K562 (cell line): ENCODE data around the gene ARID3A. TPM values are rescaled to one million over a fixed set of nuclear protein-coding genes. Genes with fewer than 3 reads are reported as not detected.

Experiments used
- ASH1L ChIP-seq: fragments of 450-650 bp; IDR thresholded peaks from 2 replicates; pipeline ENCODE4 v1.6.1; 2018; ENCODE audit warnings: borderline replicate concordance, mild to moderate bottlenecking, low read depth; ENCODE audit not compliant: partially characterized antibody
- CBX3 ChIP-seq, 2 experiments: IDR thresholded peaks; 1 replicate in 1 of 2; 2 replicates in 1 of 2; pipeline ENCODE4 v1.6.1; 2012; ENCODE audit warnings: inconsistent platforms in 2 of 2, low read length in 2 of 2, borderline replicate concordance in 1 of 2, control low read depth in 1 of 2
- EHMT2 ChIP-seq: fragments of 450-650 bp; IDR thresholded peaks from 2 replicates; pipeline ENCODE4 v1.6.1; 2018; ENCODE audit warnings: antibody characterized with exemption
- HDAC6 ChIP-seq: IDR thresholded peaks from 2 replicates; pipeline ENCODE4 v1.6.1; 2012; ENCODE audit warnings: low read depth, mild to moderate bottlenecking, control low read depth, inconsistent platforms, low read length, moderate library complexity
- HNRNPH1 ChIP-seq: fragments of 200-400 bp; formaldehyde crosslinking; optimal IDR thresholded peaks from 2 replicates; pipeline ENCODE3; 2017; ENCODE audit warnings: low read depth, mild to moderate bottlenecking, low read length, moderate library complexity
- IFI16 ChIP-seq: fragments of 250-450 bp; sonication (Bioruptor Pico); IDR thresholded peaks from 2 replicates; pipeline ENCODE4 v2.1.2; 2022; ENCODE audit warnings: mild to moderate bottlenecking, inconsistent platforms
- ILF3 ChIP-seq: fragments of 450-650 bp; IDR thresholded peaks from 2 replicates; pipeline ENCODE4 v1.6.1; 2018; ENCODE audit warnings: antibody characterized with exemption, mild to moderate bottlenecking, moderate library complexity, borderline replicate concordance
- NEUROD1 ChIP-seq: fragments of 150-350 bp; IDR thresholded peaks from 2 replicates; pipeline ENCODE4 v1.6.1; 2014; ENCODE audit warnings: borderline replicate concordance, low read length, low read depth; ENCODE audit not compliant: partially characterized antibody
- SIX5 ChIP-seq, 2 experiments: IDR thresholded peaks; 2 replicates each; pipeline ENCODE4 v1.6.1; 2011; ENCODE audit warnings: low read length in 2 of 2, borderline replicate concordance in 1 of 2, low read depth in 1 of 2, mild to moderate bottlenecking in 1 of 2, moderate library complexity in 1 of 2; ENCODE audit not compliant: insufficient read depth in 1 of 2
- TFAM ChIP-seq: fragments of 250-450 bp; sonication (Bioruptor Pico); conservative IDR thresholded peaks from 2 replicates; pipeline ENCODE4 v1.5.0; 2021; ENCODE audit warnings: mild to moderate bottlenecking, moderate library complexity
- ZNF224 ChIP-seq: sonication (generic); formaldehyde crosslinking; IDR thresholded peaks from 2 replicates; pipeline ENCODE4 v1.8.0; 2022; ENCODE audit warnings: mild to moderate bottlenecking, missing genetic modification reagents
- ZNF232 ChIP-seq: sonication (generic); formaldehyde crosslinking; IDR thresholded peaks from 2 replicates; pipeline ENCODE4 v1.8.0; 2022; ENCODE audit warnings: mild to moderate bottlenecking, missing genetic modification reagents
- polyA plus RNA-seq, 8 experiments: library from polyadenylated mRNA; depleted of rRNA in 4 of 8; stranded (reverse) in 5 of 8; unstranded in 3 of 8; fragments of >200 nt; fragmentation: Nextera tagmentation in 2 of 8; fragmentation: Illumina TruSeq in 1 of 8; extraction: Ambion mirVana in 2 of 8; extraction: Trizol in 1 of 8; gene quantifications; 2 replicates each; pipeline versions ENCODE4 v1.2.1 to v1.2.3, GENCODE V29; 2011 to 2014; ENCODE audit warnings: inconsistent platforms in 1 of 8, missing spikeins in 1 of 8
- total RNA-seq, 7 experiments: library from RNA; depleted of rRNA in 6 of 7; stranded (reverse); fragments of >200 nt in 6 of 7; fragmentation: Illumina TruSeq in 2 of 7; extraction: Trizol in 2 of 7; gene quantifications; 2 replicates each; pipeline versions ENCODE4 v1.2.1 to v1.2.3, GENCODE V29; 2011 to 2021; ENCODE audit warnings: low replicate concordance in 1 of 7
- TF ChIP-seq, protein P1 (sequence below): sonication (generic); formaldehyde crosslinking; IDR thresholded peaks from 2 replicates; pipeline ENCODE4 v1.8.0; 2023; ENCODE audit warnings: mild to moderate bottlenecking, missing genetic modification reagents
- TF ChIP-seq, protein P2 (sequence below): fragments of 150-350 bp; conservative IDR thresholded peaks from 2 replicates; pipeline ENCODE4 v1.6.1; 2014; ENCODE audit warnings: low read length
- TF ChIP-seq, protein P3 (sequence below), 2 experiments: fragments of 450-650 bp in 1 of 2; sonication (generic) in 1 of 2; formaldehyde crosslinking; conservative IDR thresholded peaks; 2 replicates each; pipeline versions ENCODE4 v1.4.0 to v1.8.1; 2020 to 2022; ENCODE audit warnings: mild to moderate bottlenecking in 1 of 2, missing genetic modification reagents in 1 of 2
- TF ChIP-seq, protein P4 (sequence below): sonication (generic); formaldehyde crosslinking; IDR thresholded peaks from 2 replicates; pipeline ENCODE4 v1.8.1; 2023; ENCODE audit warnings: missing genetic modification reagents, mild to moderate bottlenecking, borderline replicate concordance

Gene ARID3A
- total and polyA plus RNA-seq, 9 of the 15 experiments (the other 6 are each of a cell fraction or from before 2014, with no cell fraction given), result 1.4 to 118 (median 31.2) TPM

DNA sequence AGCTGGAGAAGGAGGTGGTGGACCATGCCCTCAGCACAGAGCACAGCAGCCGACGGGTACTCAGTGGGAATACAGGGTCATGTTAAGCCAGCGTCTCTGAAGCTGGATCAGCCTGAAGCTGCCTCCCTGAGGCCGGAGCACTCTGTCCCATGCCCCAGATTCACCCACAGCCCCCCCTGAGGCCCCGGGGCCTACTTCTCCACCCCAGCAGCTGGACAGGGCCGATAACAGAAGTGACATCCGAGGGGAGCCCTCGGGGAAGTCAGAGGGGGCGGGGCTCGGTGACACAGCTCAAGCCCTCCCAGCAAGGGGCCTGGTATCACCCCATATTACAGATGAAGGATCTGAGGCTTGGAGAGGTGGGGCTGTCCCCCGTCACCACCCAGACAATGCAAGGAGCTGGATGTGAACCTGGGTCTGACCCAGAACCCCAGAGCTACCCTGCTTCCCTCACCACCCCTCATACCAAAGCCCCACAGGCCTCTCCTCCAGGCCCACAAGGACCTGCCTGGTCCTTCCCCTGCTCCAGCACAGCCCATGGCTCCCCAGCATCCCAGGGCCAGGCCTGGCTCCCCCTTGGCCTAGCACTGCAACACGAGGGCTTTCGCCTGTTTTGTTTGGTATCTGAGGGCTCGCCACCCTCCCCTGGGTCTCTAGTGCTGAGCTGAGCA, 18.5 kb upstream of the ARID3A start (continued):
- TF ChIP-seq CBX3 (IDR thresholded peaks at IDR 0.05; ENCODE audit: borderline replicate concordance in 1 of 2, low read length in 2 of 2), result no peak
- TF ChIP-seq, protein P1, sequence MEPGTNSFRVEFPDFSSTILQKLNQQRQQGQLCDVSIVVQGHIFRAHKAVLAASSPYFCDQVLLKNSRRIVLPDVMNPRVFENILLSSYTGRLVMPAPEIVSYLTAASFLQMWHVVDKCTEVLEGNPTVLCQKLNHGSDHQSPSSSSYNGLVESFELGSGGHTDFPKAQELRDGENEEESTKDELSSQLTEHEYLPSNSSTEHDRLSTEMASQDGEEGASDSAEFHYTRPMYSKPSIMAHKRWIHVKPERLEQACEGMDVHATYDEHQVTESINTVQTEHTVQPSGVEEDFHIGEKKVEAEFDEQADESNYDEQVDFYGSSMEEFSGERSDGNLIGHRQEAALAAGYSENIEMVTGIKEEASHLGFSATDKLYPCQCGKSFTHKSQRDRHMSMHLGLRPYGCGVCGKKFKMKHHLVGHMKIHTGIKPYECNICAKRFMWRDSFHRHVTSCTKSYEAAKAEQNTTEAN (CRISPR knock-in tag), result no peak
- no peak for TF ChIP-seq HDAC6
- TF ChIP-seq, protein P2, sequence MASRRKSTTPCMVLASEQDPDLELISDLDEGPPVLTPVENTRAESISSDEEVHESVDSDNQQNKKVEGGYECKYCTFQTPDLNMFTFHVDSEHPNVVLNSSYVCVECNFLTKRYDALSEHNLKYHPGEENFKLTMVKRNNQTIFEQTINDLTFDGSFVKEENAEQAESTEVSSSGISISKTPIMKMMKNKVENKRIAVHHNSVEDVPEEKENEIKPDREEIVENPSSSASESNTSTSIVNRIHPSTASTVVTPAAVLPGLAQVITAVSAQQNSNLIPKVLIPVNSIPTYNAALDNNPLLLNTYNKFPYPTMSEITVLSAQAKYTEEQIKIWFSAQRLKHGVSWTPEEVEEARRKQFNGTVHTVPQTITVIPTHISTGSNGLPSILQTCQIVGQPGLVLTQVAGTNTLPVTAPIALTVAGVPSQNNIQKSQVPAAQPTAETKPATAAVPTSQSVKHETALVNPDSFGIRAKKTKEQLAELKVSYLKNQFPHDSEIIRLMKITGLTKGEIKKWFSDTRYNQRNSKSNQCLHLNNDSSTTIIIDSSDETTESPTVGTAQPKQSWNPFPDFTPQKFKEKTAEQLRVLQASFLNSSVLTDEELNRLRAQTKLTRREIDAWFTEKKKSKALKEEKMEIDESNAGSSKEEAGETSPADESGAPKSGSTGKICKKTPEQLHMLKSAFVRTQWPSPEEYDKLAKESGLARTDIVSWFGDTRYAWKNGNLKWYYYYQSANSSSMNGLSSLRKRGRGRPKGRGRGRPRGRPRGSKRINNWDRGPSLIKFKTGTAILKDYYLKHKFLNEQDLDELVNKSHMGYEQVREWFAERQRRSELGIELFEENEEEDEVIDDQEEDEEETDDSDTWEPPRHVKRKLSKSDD, result no peak
- TF ChIP-seq, protein P3, sequence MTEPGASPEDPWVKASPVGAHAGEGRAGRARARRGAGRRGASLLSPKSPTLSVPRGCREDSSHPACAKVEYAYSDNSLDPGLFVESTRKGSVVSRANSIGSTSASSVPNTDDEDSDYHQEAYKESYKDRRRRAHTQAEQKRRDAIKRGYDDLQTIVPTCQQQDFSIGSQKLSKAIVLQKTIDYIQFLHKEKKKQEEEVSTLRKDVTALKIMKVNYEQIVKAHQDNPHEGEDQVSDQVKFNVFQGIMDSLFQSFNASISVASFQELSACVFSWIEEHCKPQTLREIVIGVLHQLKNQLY (CRISPR knock-in tag; conservative IDR thresholded peaks at IDR 0.05), result no peak
- peak; percentile 96 for TF ChIP-seq NEUROD1
- no peak for TF ChIP-seq ZNF224
- TF ChIP-seq EHMT2, result no peak
- no peak; the same call in 1 of the 2 replicates for TF ChIP-seq ZNF232 (CRISPR knock-in tag)
- TF ChIP-seq HNRNPH1, result no peak
- no peak for TF ChIP-seq ILF3
- no peak for TF ChIP-seq ASH1L
- TF ChIP-seq, protein P4, sequence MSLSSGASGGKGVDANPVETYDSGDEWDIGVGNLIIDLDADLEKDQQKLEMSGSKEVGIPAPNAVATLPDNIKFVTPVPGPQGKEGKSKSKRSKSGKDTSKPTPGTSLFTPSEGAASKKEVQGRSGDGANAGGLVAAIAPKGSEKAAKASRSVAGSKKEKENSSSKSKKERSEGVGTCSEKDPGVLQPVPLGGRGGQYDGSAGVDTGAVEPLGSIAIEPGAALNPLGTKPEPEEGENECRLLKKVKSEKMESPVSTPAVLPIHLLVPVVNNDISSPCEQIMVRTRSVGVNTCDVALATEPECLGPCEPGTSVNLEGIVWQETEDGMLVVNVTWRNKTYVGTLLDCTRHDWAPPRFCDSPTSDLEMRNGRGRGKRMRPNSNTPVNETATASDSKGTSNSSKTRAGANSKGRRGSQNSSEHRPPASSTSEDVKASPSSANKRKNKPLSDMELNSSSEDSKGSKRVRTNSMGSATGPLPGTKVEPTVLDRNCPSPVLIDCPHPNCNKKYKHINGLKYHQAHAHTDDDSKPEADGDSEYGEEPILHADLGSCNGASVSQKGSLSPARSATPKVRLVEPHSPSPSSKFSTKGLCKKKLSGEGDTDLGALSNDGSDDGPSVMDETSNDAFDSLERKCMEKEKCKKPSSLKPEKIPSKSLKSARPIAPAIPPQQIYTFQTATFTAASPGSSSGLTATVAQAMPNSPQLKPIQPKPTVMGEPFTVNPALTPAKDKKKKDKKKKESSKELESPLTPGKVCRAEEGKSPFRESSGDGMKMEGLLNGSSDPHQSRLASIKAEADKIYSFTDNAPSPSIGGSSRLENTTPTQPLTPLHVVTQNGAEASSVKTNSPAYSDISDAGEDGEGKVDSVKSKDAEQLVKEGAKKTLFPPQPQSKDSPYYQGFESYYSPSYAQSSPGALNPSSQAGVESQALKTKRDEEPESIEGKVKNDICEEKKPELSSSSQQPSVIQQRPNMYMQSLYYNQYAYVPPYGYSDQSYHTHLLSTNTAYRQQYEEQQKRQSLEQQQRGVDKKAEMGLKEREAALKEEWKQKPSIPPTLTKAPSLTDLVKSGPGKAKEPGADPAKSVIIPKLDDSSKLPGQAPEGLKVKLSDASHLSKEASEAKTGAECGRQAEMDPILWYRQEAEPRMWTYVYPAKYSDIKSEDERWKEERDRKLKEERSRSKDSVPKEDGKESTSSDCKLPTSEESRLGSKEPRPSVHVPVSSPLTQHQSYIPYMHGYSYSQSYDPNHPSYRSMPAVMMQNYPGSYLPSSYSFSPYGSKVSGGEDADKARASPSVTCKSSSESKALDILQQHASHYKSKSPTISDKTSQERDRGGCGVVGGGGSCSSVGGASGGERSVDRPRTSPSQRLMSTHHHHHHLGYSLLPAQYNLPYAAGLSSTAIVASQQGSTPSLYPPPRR (CRISPR knock-in tag), result peak; percentile 33; the same call in 1 of the 2 replicates
- TF ChIP-seq IFI16, result no peak
- no peak for TF ChIP-seq SIX5 (IDR thresholded peaks at IDR 0.05; ENCODE audit: borderline replicate concordance in 1 of 2, insufficient read depth in 1 of 2, low read depth in 1 of 2, low read length in 2 of 2)
- TF ChIP-seq TFAM (CRISPR knock-in tag), result no peak
